Measurements from ENCODE around the gene CCM2L. TPM values are rescaled to one million over a fixed set of nuclear protein-coding genes. Genes with fewer than 3 reads are reported as not detected.

CCM2L gene
- total and polyA plus RNA-seq, 12 donors: 4.9 to 26.8 (median 7.9) TPM

- 49 to 60% methylated on average over 8 of the region's 8 CpGs for WGBS, 2 donors
- no peak for TF ChIP-seq CTCF (IDR thresholded peaks at IDR 0.05)
- peaks cover 0 to 25% (median 4%) of the 10 kb centered on the region in 7 donors for H3K27me3 ChIP-seq
- H3K4me3 ChIP-seq: no peak overlapping the region
- ATAC-seq: no peak
- H3K36me3 ChIP-seq: peaks cover 0 to 75% (median 0%) of the 10 kb centered on the region in 9 donors
- intact Hi-C loops (cut with DNase I): loop anchor here in 2 of 10 donors (10.0 kb wide), 2 partner anchors 235 to 255 kb away; partner anchors contain the start of gene FOXS1 (in 1 of the 2)
- DNase-seq: no peak
- no peaks in the 10 kb centered on the region for H3K9me3 ChIP-seq
- H3K27ac ChIP-seq: no peak overlapping the region
- H3K4me1 ChIP-seq: peaks cover 0 to 12% (median 0%) of the 10 kb centered on the region in 9 donors
Observed at GRCh38 chr20:32079655-32080109, 69.4 kb downstream of the CCM2L start.

GRCh38 chr20:32080783-32081182 is 70.5 kb downstream of the CCM2L start:
- Histone ChIP-seq H3K27me3 (peaks cover 0 to 18% (median 4%) of the 10 kb centered on the region in 7 donors), H3K36me3 (peaks cover 0 to 76% (median 0%) of the 10 kb centered on the region in 9 donors), H3K4me1 (peaks cover 0 to 12% (median 0%) of the 10 kb centered on the region in 9 donors), H3K4me3 (no peak overlapping the region), H3K27ac (no peak overlapping the region), H3K9me3 (no peaks in the 10 kb centered on the region)
- no peak for TF ChIP-seq CTCF (IDR thresholded peaks at IDR 0.05)
- 64 to 90% methylated on average over 3 of the region's 3 CpGs for WGBS, 2 donors
- DNase-seq: no peak
- no peak for ATAC-seq
- intact Hi-C loops (cut with DNase I): loop anchor here in 2 of 10 donors (10.0 kb wide), 2 partner anchors 236 to 256 kb away; partner anchors contain the start of gene FOXS1 (in 1 of the 2)

Other genes starting within 250 kb of the CCM2L start
- 1 to 10 TPM in 1 of 10 donors, under 1 TPM in 8, not detected in 1; 0.06 to 2.1 (median 0.28) TPM for gene MYLK2, start 191.1 kb upstream of the CCM2L start, total RNA-seq
- gene MYLK2, start 191.1 kb upstream of the CCM2L start, polyA plus RNA-seq: under 1 TPM in 1 of 2 donors, not detected in 1; 0.16 TPM
- 1 to 10 TPM; 1.4 to 6.5 (median 2.5) TPM for gene FOXS1, start 164.8 kb upstream of the CCM2L start, total RNA-seq
- gene FOXS1, start 164.8 kb upstream of the CCM2L start, polyA plus RNA-seq: 1 to 10 TPM; 6.0 to 7.5 TPM
- 1 to 10 TPM; 1.7 to 7.2 (median 5.0) TPM for gene DUSP15, start 139.9 kb upstream of the CCM2L start, total RNA-seq
- 1 to 10 TPM in 1 of 2 donors, under 1 TPM in 1; 0.90 to 6.0 TPM for gene DUSP15, start 139.9 kb upstream of the CCM2L start, polyA plus RNA-seq
- gene TTLL9, start 139.8 kb upstream of the CCM2L start, total RNA-seq: under 1 TPM in 1 of 10 donors, not detected in 9; 0.15 TPM
- under 1 TPM; 0.03 to 0.07 TPM for gene TTLL9, start 139.8 kb upstream of the CCM2L start, polyA plus RNA-seq
- gene PDRG1, start 58.4 kb upstream of the CCM2L start, total RNA-seq: 10 to 100 TPM in 1 of 10 donors, 1 to 10 TPM in 9; 6.4 to 10.7 (median 7.5) TPM
- 10 to 100 TPM in 1 of 2 donors, 1 to 10 TPM in 1; 7.3 to 12.8 TPM for gene PDRG1, start 58.4 kb upstream of the CCM2L start, polyA plus RNA-seq
- not detected for gene XKR7, start 42.3 kb upstream of the CCM2L start, total RNA-seq
- not detected for gene XKR7, start 42.3 kb upstream of the CCM2L start, polyA plus RNA-seq
- gene HCK, start 41.8 kb downstream of the CCM2L start, total RNA-seq: 10 to 100 TPM in 1 of 10 donors, 1 to 10 TPM in 9; 1.6 to 22.9 (median 3.0) TPM
- 1 to 10 TPM; 2.3 to 3.7 TPM for gene HCK, start 41.8 kb downstream of the CCM2L start, polyA plus RNA-seq
- 10 to 100 TPM; 27.9 to 36.0 (median 31.6) TPM for gene TM9SF4, start 99.3 kb downstream of the CCM2L start, total RNA-seq
- gene TM9SF4, start 99.3 kb downstream of the CCM2L start, polyA plus RNA-seq: 10 to 100 TPM; 19.2 to 21.1 TPM
- 10 to 100 TPM in 2 of 10 donors, 1 to 10 TPM in 8; 5.6 to 12.3 (median 7.9) TPM for gene PLAGL2, start 197.3 kb downstream of the CCM2L start, total RNA-seq
- 1 to 10 TPM; 1.7 to 3.0 TPM for gene PLAGL2, start 197.3 kb downstream of the CCM2L start, polyA plus RNA-seq
- gene POFUT1, start 197.4 kb downstream of the CCM2L start, total RNA-seq: 10 to 100 TPM; 25.9 to 32.9 (median 27.9) TPM
- gene POFUT1, start 197.4 kb downstream of the CCM2L start, polyA plus RNA-seq: 10 to 100 TPM in 1 of 2 donors, 1 to 10 TPM in 1; 9.7 to 11.7 TPM

Measured in heart right ventricle (tissue), 16 donors.